Hematopoietic multipotent progenitor cell treated with erythropoietin and hydrocortisone succinate and interleukin-3 and kit ligand, for 17 days (in vitro differentiated cells): ENCODE measurements around the gene ADGRV1.

Source experiments
- DNase-seq: peaks from one replicate; pipeline ENCODE4 v3.0.0-alpha.2; 2015; ENCODE audit warnings: low spot score

The ADGRV1 gene

GRCh38 chr5:91166059-91166807 is 607.6 kb downstream of the ADGRV1 start:
- DNase-seq = no peak

GRCh38 chr5:91168859-91169258 is 610.3 kb downstream of the ADGRV1 start:
- no peak for DNase-seq

DNA sequence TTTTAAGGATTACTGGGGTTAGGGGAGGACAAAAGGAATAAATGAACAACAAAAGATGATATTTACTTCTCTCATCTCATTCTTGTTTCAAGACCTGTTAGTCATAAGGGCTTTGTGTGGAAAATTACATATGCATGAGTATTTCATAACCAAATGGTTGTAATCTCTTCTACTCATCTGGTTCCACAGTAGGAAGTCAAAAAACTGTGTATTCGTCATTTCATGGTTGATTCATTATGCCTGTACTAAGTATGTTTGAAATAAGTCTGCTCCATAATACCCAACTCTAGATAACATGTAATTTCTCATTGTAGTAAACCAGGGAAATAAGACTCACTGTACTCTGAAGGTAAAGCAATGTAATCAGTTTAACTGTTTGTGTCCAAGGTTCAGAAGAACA is 611.7 kb downstream of the ADGRV1 start:
- DNase-seq = no peak

- no peak for DNase-seq
Observed at GRCh38 chr5:91171322-91171721, 612.7 kb downstream of the ADGRV1 start.

DNA sequence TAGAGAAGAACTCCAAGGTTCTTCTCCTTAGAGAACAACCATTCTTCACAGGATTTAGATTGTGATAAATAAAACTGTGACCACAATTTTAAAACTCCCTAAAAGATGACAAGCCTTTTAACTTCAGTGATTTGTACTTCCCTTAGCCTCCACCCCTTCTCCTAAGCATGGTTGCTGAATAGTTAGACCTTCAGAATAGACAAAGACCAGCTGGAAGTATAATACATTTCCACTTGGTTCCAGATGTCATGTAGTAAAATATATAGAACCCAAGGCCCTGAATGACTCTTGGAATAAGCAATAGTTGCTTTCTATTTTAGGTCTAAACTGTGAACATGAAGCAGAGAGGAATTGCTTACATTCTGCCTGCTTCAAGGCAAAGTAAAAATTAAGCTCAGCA is 615.8 kb downstream of the ADGRV1 start:
- DNase-seq = no peak

GRCh38 chr5:91175708-91176107 is 617.1 kb downstream of the ADGRV1 start:
- no peak for DNase-seq

GRCh38 chr5:91176288-91177016 is 617.9 kb downstream of the ADGRV1 start:
- no peak for DNase-seq

DNA sequence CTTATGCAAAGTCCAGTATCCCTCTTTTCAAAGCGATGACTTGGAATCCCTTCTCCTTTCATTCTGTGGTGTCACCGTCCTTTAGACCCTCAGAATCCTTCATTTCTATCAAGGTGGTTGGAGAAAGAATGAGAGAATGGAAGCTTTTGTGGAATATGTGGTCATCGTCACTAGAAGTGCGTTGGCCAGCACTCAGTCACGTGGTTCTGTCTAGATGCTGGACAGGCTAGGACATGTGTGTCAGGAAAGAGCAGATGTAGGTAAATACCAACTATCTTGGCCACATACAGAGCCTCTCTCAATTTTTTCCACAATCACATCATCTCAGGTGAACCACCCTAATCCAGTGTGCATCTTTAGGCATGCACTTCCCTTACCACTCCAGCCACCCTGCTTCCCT is 618.5 kb downstream of the ADGRV1 start:
- DNase-seq = no peak

DNA sequence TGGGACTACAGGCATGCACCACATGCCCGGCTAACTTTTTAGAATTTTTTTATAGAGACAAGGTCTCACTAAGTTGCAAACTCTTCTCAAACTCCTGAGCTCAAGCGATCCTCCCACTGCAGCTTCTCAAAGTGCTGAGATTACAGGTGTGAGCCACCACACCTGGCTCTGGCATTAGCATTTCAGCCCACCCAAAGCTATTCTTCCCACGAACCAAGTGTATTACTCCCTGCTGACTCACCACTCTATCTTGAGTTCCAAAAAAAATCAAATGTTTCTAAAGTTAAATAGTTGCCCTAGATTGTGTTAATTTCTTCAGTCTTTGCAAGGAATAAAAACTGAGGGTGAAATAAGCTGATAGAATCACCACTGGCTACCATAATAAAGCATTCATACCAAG is 619.0 kb downstream of the ADGRV1 start:
- no peak for DNase-seq

- no peak for DNase-seq
Observed at GRCh38 chr5:91178461-91178860, 619.9 kb downstream of the ADGRV1 start.

DNA sequence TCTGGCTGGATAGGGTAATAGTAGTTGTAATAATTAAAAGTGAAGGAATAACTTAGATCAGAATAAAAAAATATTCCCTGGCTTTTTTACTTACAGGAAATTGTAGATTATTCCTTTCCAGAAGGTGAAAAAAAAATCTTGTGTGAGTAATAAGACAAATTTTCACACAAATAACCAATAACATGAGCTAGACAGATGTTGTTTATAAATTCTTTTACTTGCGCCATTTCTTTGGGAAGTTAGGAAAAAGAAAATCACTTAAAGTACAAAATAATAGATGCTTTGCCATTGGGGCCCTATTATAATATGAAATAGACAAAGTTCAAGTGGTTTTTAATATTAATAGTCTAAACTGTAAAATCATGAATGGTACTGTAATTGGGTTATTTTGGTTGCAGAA is 620.4 kb downstream of the ADGRV1 start:
- DNase-seq = no peak

- no peak for DNase-seq
Observed at GRCh38 chr5:91180506-91180905, 621.9 kb downstream of the ADGRV1 start.

- DNase-seq = no peak
Observed at GRCh38 chr5:91182763-91183162, 624.2 kb downstream of the ADGRV1 start.

GRCh38 chr5:91183743-91184142 is 625.1 kb downstream of the ADGRV1 start:
- DNase-seq = no peak

GRCh38 chr5:91186101-91186500 is 627.5 kb downstream of the ADGRV1 start:
- no peak for DNase-seq

DNA sequence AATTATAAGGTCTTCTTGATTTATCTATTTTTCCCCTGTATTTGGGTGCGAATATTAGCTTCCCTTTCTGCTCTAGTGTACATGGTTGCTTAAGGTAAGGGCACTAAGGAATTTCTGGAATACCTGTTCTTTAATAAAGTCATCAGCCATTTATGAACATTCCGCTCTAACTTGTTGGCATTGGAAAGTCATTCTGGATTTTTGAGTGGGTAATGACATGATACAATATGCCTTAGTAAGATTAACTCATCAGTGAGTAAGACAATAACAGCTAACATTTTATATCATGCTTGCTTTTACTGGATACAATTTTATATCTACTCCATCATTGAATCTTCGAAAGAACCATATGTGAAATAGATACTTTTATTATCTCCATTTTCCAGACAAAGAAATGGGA is 628.4 kb downstream of the ADGRV1 start:
- DNase-seq = no peak

DNA sequence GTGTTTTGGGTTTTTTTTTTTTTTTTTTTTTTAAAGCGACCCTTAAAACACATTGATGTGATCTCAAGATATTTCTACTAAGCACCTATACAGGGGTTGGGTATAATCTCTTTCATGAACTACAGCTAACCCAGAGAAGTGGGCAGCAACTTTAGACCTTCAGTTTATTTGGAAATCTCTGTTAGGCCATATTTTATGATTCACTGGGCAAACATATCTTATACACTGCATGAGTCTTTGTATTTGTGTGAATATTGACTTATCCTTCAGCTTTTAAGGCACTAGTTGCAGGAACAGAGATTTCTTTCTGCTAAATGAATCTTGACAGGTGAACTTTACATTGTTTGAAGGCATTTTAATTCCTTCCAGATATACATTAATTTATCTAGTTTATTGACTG is 630.2 kb downstream of the ADGRV1 start:
- no peak for DNase-seq

DNA sequence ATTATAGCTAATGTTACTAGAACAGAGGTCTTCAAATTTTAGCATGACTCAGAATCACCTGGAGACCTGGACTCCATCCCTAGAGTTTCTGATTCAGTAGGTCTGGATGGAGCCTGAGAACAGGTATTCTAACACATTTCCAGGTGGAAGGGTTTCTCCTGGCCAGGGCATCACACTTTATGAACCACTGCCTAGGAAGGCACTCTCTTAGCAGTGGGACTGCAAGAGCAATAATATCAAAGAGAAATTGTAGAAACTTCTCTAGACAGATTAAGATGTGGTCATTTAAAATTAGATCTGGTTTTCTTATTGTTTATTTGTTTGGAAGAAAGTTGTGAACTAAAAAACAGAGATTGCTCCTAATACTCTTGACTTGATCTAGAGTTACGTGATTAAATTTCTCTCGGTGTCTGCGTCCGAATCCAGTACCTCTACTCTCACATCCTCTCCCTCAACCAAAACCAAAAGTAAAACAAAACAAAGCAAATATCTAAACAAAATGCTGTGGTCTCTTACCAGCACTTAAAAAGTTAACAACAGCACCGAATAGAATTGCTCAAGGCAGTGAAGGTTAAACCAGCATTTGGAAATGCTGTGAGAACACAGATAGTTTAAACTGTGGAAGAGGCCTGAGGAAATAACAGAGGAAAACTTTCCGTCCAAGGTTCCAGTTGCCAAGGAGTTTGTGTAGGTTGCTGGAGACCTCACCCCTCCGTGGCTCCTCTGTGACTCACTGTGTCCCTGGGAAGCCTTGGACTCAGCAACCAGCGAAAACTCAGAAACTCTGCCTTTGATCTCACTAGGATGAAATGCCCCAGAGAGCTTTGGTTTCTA is 631.1 kb downstream of the ADGRV1 start:
- no peak for DNase-seq

- no peak for DNase-seq
Observed at GRCh38 chr5:91190314-91190690, 631.7 kb downstream of the ADGRV1 start.

DNA sequence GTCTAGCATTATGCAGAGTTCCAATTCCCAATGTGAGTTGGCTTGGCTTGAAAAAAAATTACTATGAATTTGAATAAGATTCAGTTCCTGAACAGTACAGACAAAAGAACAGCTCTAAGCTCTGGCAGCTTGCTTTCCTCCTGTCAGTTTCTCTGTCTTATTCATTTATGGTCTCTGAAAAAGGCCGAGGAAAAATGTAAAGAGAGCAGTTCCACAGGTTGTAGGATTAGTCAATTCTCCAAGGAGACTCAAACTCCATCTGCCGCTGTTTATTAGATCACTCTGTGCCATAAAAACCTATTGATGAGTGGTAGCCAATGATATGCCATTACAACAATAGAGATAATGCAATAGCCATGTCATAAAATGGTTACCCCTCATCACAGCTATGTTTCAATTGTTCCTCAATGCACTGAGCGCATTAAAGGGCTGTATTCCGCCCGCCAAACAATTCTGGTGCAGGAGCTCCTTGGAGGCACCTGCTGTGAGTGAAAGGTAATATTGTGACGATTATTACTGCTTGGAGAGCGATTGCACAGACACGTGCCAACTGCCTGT is 636.3 kb downstream of the ADGRV1 start:
- no peak for DNase-seq

- DNase-seq = no peak
Observed at GRCh38 chr5:91200692-91201091, 642.1 kb downstream of the ADGRV1 start.

- DNase-seq = no peak
Observed at GRCh38 chr5:91206103-91206502, 647.5 kb downstream of the ADGRV1 start.

DNA sequence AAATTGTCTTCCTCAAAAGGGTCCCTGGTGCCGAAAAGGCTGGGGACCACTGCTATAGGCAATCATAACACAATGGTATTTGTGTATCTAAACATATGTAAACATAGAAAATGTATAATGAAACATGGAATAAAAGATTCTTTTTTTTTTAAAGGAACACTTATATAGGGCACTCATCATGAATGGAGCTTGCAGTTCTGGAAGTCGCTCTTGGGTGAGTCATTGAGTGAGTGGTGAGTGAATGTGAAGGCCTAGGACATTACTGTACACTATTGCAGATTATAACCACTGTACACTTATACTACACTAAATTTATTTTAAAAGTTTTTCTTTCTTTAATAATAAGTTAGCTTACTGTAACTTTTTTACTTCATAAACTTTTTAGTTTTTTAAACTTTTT is 648.1 kb downstream of the ADGRV1 start:
- DNase-seq = no peak
